Measurements from ENCODE around the gene GRIK4.

DNA sequence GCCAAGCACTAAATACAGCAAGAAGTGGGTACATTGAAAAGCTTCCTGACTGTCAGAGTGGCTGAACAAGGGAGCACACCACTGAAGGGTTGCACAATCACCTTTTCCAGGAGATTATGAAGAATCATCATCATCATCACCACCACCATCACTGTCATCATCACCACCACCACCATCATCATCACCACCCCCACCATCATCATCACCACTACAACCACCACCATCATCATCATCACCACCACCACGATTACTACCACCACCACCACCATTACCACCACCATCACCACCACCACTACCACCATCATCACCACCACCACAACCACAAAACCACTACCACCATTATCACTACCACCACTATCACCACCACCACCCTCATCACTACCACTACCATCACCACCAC lies 364.4 kb downstream of the GRIK4 start:
- no peak for TF ChIP-seq POLR2AphosphoS5 (IDR thresholded peaks at IDR 0.05; ENCODE audit: low read depth, low read length)
- TF ChIP-seq POLR2A (IDR thresholded peaks at IDR 0.05; ENCODE audit: low read depth, low read length) = no peak

All from GM12892 (cell line).